Activated effector memory CD4-positive, alpha-beta T cell treated with Interleukin-2 at 50 U/mL for 16 hours (primary cell): Measurements from ENCODE around the gene BIRC7.
"Not testable (repeated sequence)": the region's sequence is repeated elsewhere in the genome, so short reads cannot be mapped to it uniquely, and the experiment has no call there.

Source experiments
- DNase-seq: peaks from one replicate; pipeline ENCODE4 v3.0.0-alpha.2; 2020

BIRC7 gene

GRCh38 chr20:63208346-63208909 lies 27.3 kb upstream of the BIRC7 start:
- no peak for DNase-seq

DNA sequence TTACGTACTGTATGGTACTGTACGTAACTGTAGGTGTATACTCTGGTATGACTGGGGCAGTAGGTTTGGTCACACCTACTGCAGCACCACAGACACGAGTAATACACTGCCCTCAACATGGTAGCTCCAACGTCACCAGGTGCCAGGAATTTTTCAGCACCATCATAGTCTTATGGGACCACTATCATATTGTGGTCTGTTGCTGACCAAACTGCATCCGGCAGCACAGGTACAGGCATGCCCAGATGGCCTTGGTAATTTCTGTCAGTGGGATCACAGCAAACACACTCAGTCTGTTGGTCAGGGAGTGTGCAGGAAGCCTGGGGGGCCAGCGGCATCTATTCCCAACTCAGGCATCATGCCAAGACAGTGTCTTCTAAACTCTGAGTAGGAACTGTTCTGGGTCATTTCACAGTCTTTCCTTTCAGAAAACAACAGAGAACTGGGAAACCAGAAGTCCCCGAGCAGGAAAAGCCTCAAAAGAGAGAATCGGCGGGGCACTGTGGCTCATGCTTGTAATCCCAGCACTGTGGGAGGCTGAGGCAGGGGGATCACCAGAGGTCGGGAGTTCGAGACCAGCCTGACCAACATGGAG lies 25.6 kb upstream of the BIRC7 start:
- no peak for DNase-seq

GRCh38 chr20:63212393-63212730 lies 23.3 kb upstream of the BIRC7 start:
- DNase-seq: no peak

DNA sequence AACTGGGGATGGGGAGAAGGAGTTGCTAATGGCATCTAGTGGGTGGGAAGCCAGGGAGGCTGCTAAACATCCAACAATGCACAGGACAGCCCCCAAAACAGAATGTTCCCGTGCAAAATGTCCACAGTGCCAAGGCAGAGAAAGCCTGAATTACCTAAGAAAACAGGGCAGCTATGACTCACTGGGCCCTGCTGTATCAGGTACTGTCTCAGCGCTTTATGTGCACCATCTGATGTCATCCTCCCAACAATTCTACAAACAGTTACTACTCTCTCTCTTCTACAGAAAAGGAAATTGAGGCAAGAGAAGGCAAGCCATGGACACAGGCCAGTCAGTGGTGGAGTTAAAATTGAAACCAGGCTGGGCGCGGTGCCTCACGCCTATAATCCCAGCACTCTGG lies 22.9 kb upstream of the BIRC7 start:
- no peak for DNase-seq

DNA sequence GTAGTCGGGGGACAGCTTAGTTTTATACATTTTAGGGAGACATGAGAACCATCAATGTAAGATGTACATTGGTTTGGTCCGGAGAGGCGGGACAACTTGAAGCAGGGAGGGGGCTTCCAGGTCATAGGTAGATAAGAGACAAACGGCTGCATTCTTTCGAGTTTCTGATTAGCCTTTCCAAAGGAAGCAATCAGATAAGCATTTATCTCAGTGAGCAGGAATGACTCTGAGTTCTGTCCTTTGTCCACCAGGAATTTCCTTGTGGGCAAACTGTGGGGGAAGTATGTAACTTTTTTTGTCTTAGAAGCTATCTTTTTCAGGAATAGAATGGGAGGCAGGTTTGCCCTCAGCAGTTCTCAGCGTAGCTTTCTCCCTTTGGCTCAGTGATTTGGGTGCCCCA lies 21.2 kb upstream of the BIRC7 start:
- no peak for DNase-seq

DNA sequence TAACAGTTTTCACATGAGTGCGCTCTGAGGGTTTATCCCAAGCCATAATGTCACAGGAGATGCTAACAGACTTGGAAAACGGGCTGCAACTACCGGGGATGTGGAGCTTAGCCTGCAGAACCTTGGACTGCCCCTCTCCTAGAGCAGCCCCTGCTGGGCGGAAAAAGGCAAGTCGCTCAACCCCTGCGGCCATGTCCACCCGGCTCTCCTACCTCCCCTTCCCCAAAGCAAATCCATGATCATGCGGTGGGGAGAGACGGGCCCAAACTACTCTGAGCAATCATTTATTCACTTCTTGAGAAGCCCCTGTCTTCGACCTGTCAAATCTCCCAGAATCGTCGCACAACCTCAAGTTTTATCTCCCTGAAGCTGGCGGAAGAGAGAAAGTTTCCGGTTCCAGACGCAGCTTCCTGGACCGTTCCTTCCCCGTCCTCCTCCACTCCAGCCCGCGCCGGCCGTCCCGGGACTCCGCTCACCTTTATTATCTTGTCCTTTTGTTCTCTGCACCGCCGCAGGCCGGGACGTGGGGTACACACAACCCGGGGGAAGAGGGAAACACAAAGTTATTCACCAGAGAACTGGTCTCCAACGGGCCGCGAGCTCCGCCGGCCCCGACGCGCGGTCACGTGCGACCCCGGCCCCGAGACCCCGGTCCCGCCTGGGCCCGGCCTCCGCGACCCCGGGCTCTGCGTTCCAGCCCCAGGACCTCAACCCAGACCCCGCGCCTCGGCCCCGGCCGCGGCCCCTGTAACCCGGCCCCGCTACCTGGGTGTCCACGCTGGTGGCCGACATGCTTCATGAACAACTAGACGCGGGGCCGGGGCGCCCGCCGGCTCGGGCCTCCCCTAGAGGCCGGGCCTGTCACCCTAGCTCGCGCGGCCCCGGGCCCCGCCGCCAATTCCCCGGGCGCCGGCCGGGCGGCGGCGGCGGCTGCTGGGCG lies 20.3 kb upstream of the BIRC7 start:
- peak; percentile 5 for DNase-seq

GRCh38 chr20:63216041-63216848 lies 19.5 kb upstream of the BIRC7 start, which contains the start of gene YTHDF1:
TSS of gene YTHDF1 (minus strand) at chr20:63216131. CDS start at chr20:63215892, 239 bp downstream.
- peak; percentile 95 for DNase-seq

- no peak for DNase-seq
These were observed 18.7 kb upstream of the BIRC7 start for GRCh38 chr20:63216849-63217471.

DNA sequence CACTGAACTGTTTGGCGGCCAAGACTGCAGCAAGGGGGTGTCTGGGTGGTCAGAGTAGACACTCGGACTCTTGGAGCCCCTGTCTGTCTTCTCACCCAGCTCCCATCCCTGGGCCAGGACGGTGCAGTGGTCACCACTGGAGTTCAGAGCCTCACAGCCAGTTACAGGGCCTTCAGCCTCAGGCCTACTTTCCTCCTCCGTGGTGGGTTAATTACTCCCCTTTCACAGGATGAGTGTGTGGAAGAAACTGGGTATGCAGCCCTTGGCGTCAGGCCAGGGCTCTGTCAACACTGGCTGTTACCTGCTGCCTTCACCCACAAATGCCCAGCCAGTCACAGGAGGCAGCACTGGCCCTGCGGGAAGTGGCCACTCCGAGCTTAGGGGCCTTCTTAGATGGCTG lies 18.0 kb upstream of the BIRC7 start:
- DNase-seq: no peak

DNA sequence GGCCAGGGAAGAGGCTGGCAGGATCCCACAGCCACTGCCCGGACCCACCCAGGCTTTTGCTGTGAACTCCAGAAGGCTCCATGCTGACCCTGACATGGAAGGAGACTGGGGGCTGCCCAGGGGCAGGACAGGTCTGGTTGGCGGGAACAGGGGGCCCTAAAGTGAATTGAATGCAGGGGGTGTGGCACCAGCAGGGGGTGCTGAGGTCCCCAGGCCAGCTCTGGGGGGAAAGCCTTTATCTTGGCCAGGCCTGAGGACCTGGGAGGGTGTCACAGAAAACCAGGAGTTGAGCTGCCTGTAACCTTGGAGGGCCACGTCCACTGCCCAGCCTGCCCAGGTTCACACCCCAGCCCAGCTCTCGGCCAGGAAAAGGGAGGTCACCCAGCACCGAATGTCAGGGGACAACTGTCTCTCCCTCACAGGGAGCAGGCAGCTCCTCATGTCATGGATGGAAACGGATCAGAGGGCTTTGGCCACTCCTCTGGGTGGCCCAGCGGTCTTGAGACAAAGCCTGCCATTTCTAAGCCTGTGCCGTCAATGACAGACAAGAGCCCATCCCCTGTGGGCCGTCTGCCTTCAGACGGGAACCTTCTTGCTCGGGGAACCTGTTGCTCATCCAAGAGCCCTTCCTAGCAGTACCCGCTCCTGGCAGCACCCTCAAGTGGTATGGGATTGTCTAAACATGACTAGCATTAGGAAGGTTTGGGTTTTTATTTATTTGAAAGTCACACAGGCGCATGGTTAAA lies 16.8 kb upstream of the BIRC7 start:
- no peak for DNase-seq

- DNase-seq: no peak
These were observed 16.3 kb upstream of the BIRC7 start for GRCh38 chr20:63219447-63219821.

DNA sequence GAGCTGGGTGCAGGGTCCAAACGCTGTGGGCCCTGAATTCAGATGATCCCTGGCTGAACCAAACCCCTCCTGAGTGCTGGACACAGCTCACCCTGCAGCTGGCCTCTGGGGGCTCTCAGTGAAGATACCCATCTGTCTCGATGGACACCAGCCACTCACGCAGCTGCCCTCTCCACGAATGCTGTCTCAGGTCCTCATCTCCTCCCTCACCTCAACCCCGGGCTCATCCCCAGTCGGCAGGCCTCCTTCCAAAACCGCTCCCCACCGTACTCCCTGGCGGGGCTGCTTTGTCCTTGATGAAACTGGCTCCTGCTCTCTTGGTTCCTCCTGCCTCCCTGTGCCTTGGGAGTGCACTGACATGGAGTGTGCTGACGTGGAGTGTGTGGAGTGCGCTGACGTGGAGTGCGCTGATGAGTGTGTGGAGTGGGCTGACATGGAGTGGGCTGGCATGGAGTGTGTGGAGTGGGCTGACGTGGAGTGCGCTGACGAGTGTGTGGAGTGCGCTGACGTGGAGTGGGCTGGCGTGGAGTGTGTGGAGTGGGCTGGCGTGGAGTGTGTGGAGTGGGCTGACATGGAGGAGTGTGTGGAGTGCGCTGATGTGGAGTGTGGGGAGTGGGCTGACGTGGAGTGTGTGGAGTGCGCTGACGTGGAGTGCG lies 15.7 kb upstream of the BIRC7 start:
- no peak for DNase-seq

DNA sequence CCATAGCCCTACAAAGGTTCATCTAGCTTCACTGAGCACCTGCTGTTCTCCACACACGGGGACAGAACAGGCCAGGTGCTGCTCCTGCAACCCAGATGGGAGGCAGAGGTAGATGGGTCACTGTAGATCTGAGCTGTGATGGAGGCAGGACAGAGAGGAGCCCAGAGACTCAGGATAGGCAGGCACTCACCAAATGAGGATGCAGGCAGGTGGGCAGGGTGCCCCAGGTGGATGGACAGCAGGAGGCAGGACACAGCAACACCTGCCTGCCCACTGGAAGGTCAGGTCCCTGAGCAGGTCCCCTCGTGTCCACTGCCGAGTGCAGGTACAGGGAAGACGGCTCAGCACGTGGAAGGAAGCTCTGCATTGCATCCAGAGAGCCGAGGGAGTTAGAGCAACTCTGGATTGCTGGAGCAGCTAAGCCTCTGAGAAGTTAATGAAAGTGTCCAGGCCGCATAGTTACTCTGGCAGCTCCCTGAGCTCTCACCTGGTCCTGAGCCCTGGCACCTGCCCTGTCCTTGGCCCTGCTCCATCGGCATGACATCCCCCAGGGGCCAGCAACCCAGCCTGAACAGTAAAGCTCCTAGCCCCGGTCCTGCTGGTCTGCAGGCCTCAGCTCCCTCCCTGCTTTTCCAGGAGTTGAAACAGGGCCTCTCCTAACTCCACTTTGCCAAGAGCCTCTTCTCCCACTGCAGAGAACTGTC lies 14.9 kb upstream of the BIRC7 start:
- DNase-seq: no peak

DNA sequence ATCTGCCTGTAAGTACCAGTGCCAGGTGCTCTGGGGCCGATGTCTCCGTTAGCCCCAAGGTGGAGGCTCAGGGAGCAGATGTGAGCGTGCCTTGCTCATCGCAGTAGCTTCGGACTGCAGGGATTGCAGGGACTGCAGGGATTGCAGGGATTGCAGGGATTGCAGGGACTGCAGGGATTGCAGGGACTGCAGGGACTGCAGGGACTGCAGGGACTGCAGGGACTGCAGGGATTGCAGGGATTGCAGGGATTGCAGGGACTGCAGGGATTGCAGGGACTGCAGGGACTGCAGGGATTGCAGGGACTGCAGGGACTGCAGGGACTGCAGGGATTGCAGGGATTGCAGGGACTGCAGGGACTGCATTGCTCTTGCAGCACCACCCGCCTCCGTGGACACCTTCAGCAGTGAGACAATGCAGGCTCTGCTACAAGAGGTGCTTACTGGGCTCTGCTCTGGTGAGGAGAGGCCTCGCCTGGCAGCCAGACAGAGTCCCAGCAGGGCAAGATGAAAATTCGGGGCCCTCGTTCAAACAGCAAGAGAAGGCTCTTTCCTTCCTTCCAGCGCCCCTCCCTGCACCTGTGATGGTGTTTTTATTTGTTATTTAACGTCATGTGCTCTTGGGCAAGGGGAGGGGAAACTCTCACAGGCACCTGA lies 14.2 kb upstream of the BIRC7 start:
- not testable (repeated sequence) for DNase-seq

- no peak for DNase-seq
These were observed 13.2 kb upstream of the BIRC7 start for GRCh38 chr20:63222541-63222940.

DNA sequence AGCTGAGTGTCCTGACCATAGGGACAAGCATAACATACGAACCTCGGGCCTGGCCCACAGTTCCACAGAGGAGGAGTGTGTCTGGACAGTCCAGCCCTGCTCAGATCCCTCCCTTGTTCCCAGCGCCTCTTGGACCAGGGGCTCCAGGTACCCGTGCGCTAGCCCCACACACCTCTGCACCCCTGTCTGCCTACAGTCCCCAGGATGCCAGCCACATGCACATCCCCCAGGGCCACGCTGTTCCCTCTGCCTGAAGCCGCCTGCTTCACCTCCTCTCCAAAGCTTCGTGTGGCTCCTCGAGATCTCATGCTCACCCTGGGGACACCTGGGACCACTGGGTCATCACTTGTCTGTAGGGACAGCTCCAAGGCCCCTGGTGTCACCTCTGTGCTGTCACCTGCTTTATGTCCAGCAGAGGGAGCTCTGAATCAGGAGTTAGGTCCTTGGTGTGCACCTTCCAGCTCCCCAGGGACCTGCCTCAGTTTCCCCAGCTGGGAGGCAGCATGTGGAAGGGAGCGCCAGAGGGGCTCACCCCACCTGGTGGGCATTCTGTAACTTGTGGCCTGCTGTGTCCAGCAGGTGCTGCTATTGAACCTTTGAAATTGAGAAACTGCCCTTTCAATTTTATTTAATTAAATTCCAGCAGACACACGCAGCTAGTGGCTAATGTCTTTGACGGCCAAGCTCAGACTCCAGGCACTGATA lies 12.4 kb upstream of the BIRC7 start:
- DNase-seq: peak; percentile 25

DNA sequence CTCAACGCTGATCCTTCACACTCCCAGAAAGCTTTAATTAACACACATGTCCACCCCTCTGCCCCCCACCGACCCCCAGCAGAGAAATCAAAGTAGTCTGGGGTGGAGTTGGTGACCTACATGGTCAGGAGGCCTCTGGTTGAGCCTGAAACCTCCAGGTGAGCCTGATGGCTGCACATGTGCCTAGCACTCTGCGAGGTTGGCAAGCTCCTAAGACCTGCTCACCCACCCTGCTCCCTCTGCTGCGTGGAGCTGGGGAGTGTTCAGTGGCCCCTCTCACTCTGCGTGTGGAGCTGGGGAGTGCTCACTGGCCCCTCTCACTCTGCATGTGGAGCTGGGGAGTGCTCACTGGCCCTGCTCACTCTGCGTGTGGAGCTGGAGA lies 11.9 kb upstream of the BIRC7 start:
- no peak for DNase-seq

DNA sequence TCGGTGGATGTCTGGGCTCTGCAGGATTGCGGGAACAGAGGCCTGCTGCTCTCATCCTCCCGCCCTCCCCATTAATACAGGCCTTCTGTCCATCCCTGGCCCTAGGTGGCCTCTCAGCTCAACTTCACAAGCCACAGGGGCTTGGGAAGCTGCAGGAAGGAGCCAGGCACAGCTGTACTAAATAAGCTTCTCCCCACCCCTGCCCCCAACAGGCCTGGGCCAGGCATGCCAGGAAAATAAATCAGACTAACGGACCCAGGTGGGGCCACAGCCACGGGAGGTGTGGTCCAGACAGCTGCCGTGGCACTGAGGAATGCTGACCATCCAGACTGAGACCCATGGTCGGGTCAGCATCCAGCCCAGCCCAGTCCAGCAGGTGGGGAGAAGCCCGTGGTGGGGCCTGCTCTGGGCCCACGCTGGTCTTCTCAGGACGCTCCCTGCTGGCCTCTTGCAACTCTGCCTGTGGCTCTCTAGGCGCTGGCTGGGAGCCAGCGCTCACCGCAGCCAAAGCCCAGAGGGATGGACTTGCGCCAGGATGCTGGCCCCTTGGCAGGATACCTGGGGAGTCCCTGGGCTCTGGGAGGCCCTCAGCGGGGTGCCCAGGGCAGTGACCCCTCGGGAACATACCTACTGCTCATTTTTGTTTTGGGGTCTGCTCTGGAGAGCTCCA lies 11.2 kb upstream of the BIRC7 start:
- DNase-seq: no peak

- no peak for DNase-seq
These were observed 10.6 kb upstream of the BIRC7 start for GRCh38 chr20:63225082-63225454.
